Ovary (tissue), 3 donors: ENCODE data around the gene PAN2.

Source experiments
- EP300 ChIP-seq: sonication (generic); formaldehyde crosslinking; IDR thresholded peaks from one replicate; pipeline ENCODE4 v1.6.1; 2017; ENCODE audit warnings: antibody characterized with exemption
- POLR2A ChIP-seq: fragments of 450-650 bp; IDR thresholded peaks from one replicate; pipeline ENCODE4 v1.6.1; 2017; ENCODE audit warnings: antibody characterized with exemption, mild to moderate bottlenecking, moderate library complexity
- TF ChIP-seq, protein P1 (sequence below), 3 donors: fragments of 450-650 bp in 2 of 3; fragments of 200-600 bp in 1 of 3; IDR thresholded peaks; one replicate each; pipeline versions ENCODE4 v1.5.1 to v1.8.0; 2016 to 2022; ENCODE audit warnings: antibody characterized with exemption in 3 of 3, mild to moderate bottlenecking in 1 of 3
- donor health status: DM: no; HTN: no; CAD: no.

DNA sequence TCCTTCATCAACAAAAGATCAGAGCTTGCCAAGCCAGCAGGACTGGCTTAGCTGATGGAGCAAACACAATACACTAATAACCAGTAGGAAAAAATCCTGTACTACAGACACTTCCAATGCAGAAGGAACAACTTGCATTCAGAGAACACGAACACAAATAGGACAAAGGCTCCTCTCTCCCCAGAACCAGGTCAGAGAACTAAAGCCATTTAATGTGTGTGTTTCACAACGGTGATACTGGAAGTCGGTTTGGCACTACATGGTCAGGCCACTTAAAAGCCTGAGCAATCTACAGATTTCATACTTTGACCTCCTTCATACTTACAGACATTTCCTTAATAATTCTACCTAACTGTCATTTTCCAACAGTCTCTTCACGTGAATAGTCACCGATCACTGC lies 40.0 kb downstream of the PAN2 start:
- TF ChIP-seq, protein P1, sequence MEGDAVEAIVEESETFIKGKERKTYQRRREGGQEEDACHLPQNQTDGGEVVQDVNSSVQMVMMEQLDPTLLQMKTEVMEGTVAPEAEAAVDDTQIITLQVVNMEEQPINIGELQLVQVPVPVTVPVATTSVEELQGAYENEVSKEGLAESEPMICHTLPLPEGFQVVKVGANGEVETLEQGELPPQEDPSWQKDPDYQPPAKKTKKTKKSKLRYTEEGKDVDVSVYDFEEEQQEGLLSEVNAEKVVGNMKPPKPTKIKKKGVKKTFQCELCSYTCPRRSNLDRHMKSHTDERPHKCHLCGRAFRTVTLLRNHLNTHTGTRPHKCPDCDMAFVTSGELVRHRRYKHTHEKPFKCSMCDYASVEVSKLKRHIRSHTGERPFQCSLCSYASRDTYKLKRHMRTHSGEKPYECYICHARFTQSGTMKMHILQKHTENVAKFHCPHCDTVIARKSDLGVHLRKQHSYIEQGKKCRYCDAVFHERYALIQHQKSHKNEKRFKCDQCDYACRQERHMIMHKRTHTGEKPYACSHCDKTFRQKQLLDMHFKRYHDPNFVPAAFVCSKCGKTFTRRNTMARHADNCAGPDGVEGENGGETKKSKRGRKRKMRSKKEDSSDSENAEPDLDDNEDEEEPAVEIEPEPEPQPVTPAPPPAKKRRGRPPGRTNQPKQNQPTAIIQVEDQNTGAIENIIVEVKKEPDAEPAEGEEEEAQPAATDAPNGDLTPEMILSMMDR (IDR thresholded peaks at IDR 0.05): no peak
- TF ChIP-seq EP300 (no peak), POLR2A (no peak)
